ENCODE results near the gene CAMSAP2.

- TF ChIP-seq CTCF (IDR thresholded peaks at IDR 0.05) (no peak), POLR2A (IDR thresholded peaks at IDR 0.05) (no peak)
These were observed 48.1 kb downstream of the CAMSAP2 start for GRCh38 chr1:200786788-200787187.

Data from esophagus squamous epithelium (tissue), 4 donors.